ENCODE measurements around the gene WWTR1. TPM values are rescaled to one million over a fixed set of nuclear protein-coding genes. Genes with fewer than 3 reads are reported as not detected.

WWTR1 gene
- total RNA-seq, 1 experiment from 2014 or later: 24.4 TPM

DNA sequence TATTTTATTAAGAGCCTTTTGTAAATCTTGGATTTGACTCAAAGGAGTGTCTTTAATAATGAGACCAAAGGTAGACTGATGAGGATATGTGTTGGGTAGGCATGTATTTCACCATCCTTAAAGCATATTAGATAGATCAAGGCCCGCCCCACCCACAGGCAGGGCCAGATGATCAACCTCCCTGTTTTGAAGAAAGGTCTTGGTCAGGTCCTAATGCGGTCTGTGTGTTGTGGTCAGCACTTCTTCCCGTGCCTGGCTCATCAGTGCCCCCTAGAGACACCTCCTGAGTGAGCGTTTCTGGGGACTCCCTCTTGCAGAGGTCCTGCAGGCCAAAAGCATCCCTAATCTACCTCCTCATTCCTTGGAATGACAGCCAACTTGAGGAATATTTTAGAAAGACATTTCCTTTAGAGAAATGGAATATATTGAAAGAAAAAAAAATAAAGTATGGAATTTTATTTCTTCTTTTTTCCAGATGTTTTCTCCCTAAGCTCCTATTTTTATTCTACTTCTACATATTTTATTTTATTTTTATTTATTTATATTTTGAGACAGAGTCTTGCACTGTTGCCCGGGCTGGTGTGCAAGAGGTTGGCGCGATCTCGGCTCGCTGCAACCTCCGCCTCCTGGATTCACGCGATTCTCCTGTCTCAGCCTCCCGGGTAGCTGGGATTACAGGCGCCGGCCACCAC lies 177.4 kb downstream of the WWTR1 start:
- H2BK5ac ChIP-seq (ENCODE audit: insufficient read length, low read length): no peak overlapping the region
- Mint-ChIP-seq H3K36me3 (ENCODE audit: insufficient read depth in 1 of 3, low read depth in 3 of 3) (no peaks in the 10 kb centered on the region), H3K27me3 (ENCODE audit: low read depth) (no peaks in the 10 kb centered on the region), H3K4me3 (no peak overlapping the region), H3K9me3 (no peaks in the 10 kb centered on the region), H3K4me1 (peaks cover 7 to 10% of the 10 kb centered on the region in 2 experiments), H3K27ac (no peak overlapping the region; a peak in 1 of 7 replicates)
- H2BK12ac ChIP-seq (ENCODE audit: insufficient read length, low read depth, low read length): no peak overlapping the region
- no peak overlapping the region for H2BK20ac ChIP-seq (ENCODE audit: low read depth, low read length, poor library complexity, severe bottlenecking)
- no peak overlapping the region for H3K27ac ChIP-seq (ENCODE audit: insufficient read length, low read depth, low read length)
- no peaks in the 10 kb centered on the region for H3K79me2 ChIP-seq (ENCODE audit: insufficient read depth, low read length)
- no peaks in the 10 kb centered on the region for H3K23me2 ChIP-seq (ENCODE audit: insufficient read length, low read depth, low read length, poor library complexity, severe bottlenecking)
- no peak overlapping the region for H3K14ac ChIP-seq (ENCODE audit: insufficient read depth, low read length)
- no peak overlapping the region for H3K9ac ChIP-seq (ENCODE audit: extremely low read depth, insufficient read length, low read length)
- no peak overlapping the region for H2AK5ac ChIP-seq (ENCODE audit: insufficient read length, low read length)
- no peaks in the 10 kb centered on the region for H3K4me1 ChIP-seq (ENCODE audit: insufficient read depth, low read length)
- H2AFZ ChIP-seq (ENCODE audit: low read length): no peak overlapping the region
- no peaks in the 10 kb centered on the region for H3K79me1 ChIP-seq (ENCODE audit: insufficient read depth, low read depth, low read length, poor library complexity, severe bottlenecking)
- H3K4me2 ChIP-seq (ENCODE audit: insufficient read depth, insufficient read length, low read length): no peak overlapping the region
- H3K18ac ChIP-seq (ENCODE audit: insufficient read length, low read depth, low read length): no peak overlapping the region
- TF ChIP-seq, protein P1, sequence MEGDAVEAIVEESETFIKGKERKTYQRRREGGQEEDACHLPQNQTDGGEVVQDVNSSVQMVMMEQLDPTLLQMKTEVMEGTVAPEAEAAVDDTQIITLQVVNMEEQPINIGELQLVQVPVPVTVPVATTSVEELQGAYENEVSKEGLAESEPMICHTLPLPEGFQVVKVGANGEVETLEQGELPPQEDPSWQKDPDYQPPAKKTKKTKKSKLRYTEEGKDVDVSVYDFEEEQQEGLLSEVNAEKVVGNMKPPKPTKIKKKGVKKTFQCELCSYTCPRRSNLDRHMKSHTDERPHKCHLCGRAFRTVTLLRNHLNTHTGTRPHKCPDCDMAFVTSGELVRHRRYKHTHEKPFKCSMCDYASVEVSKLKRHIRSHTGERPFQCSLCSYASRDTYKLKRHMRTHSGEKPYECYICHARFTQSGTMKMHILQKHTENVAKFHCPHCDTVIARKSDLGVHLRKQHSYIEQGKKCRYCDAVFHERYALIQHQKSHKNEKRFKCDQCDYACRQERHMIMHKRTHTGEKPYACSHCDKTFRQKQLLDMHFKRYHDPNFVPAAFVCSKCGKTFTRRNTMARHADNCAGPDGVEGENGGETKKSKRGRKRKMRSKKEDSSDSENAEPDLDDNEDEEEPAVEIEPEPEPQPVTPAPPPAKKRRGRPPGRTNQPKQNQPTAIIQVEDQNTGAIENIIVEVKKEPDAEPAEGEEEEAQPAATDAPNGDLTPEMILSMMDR (conservative IDR thresholded peaks at IDR 0.05): peak; percentile 95
- no peak overlapping the region for H3K23ac ChIP-seq (ENCODE audit: insufficient read length, low read depth, low read length)
- no peak overlapping the region for H3K4ac ChIP-seq (ENCODE audit: low read depth, low read length)
- H3K56ac ChIP-seq (ENCODE audit: insufficient read length, low read depth, low read length): no peak overlapping the region
- no peaks in the 10 kb centered on the region for H3K27me3 ChIP-seq (ENCODE audit: insufficient read depth, low read length)
- no peaks in the 10 kb centered on the region for H3K9me3 ChIP-seq (ENCODE audit: control insufficient read depth, low read depth, low read length)
- no peak overlapping the region for H2BK120ac ChIP-seq (ENCODE audit: low read depth, low read length, poor library complexity, severe bottlenecking)
- H4K5ac ChIP-seq (ENCODE audit: insufficient read length, low read depth, low read length): no peak overlapping the region
- H4K8ac ChIP-seq (replicated peaks; ENCODE audit: insufficient read length, low read depth, low read length): no peak overlapping the region
- no peak overlapping the region for H4K91ac ChIP-seq (ENCODE audit: insufficient read length, low read depth, low read length)
- peak; percentile 91 for DNase-seq
- H4K20me1 ChIP-seq (ENCODE audit: control insufficient read depth, insufficient read depth, insufficient read length): no peaks in the 10 kb centered on the region
- H3T11ph ChIP-seq (ENCODE audit: low read length): no peak overlapping the region
- WGBS (ENCODE audit: extremely low coverage, insufficient read length, low lambda C conversion rate): no CpG with 5 or more reads among the region's 15 CpGs
- H2BK15ac ChIP-seq (ENCODE audit: low read depth, low read length): no peak overlapping the region
